PC-3 (cell line): ENCODE data around the gene TRMU.

ENCODE experiments used
- CTCF ChIP-seq: fragments of 300-600 bp; sonication (generic); conservative IDR thresholded peaks from 2 replicates; pipeline ENCODE4 v1.5.1; 2017; ENCODE audit warnings: antibody characterized with exemption, low read depth, mild to moderate bottlenecking, low read length
- EZH2 ChIP-seq: fragments of 300-600 bp; sonication (generic); IDR thresholded peaks from one replicate; pipeline ENCODE4 v1.6.1; 2017; ENCODE audit warnings: antibody characterized with exemption, mild to moderate bottlenecking, low read length; ENCODE audit not compliant: unreplicated experiment

- TF ChIP-seq CTCF: no peak
- no peak for TF ChIP-seq EZH2
Observed at GRCh38 chr22:46391486-46392136, 56.1 kb downstream of the TRMU start.
